IMR-90 (cell line): Measurements from ENCODE around the gene DCANP1. TPM values are rescaled to one million over a fixed set of nuclear protein-coding genes. Genes with fewer than 3 reads are reported as not detected.

Experiments used
- ATAC-seq: fragments of 200-7000 bp; cut with Tn5 transposase; 2 replicates; pipeline ENCODE4 v1.9.1; 2020; ENCODE audit warnings: low read depth, mild to moderate bottlenecking, moderate library complexity
- BruUV-seq: library from RNA; stranded (reverse); fragments of 400-500 nt; replicated peaks from 2 replicates; lab custom pipeline; 2021; lab: Mats Ljungman, UMichigan
- CTCF ChIA-PET: fragments of 300-600 bp; formaldehyde crosslinking; extraction: SDS; loops from one replicate; lab custom pipeline; 2021; ENCODE audit warnings: antibody characterized with exemption; lab: Yijun Ruan, JAX
- POLR2A ChIA-PET: fragments of 300-600 bp; sonication (Branson Sonifier 250); formaldehyde crosslinking; loops from one replicate; lab custom pipeline; 2022; ENCODE audit warnings: antibody characterized with exemption; ENCODE audit not compliant: unreplicated experiment; lab: Charles Lee
- DNase-seq: peaks from one replicate; pipeline ENCODE4 v3.0.0; 2013
- H2AFZ ChIP-seq: replicated peaks from 2 replicates; pipeline ENCODE3; 2013; ENCODE audit warnings: low read length, mild to moderate bottlenecking; ENCODE audit not compliant: poor library complexity
- H2AK5ac ChIP-seq: 2 replicates; pipeline ENCODE4 v1.6.1; 2013; ENCODE audit warnings: low read depth, low read length, inconsistent platforms
- H2AK9ac ChIP-seq: replicated peaks from 2 replicates; pipeline ENCODE3; 2013; ENCODE audit warnings: mild to moderate bottlenecking, low read depth, low read length, moderate library complexity; ENCODE audit not compliant: poor library complexity
- H2BK120ac ChIP-seq: 2 replicates; pipeline ENCODE4 v1.6.1; 2013; ENCODE audit warnings: low read depth, low read length, inconsistent platforms
- H2BK15ac ChIP-seq: 3 replicates; pipeline ENCODE4 v1.6.1; 2013; ENCODE audit warnings: low read depth, low read length, inconsistent platforms
- H2BK20ac ChIP-seq: 2 replicates; pipeline ENCODE4 v1.6.1; 2013; ENCODE audit warnings: low read depth, mild to moderate bottlenecking, inconsistent platforms, low read length, moderate library complexity
- H2BK5ac ChIP-seq: 2 replicates; pipeline ENCODE4 v1.6.1; 2013; ENCODE audit warnings: mild to moderate bottlenecking, low read depth, low read length, inconsistent platforms; ENCODE audit not compliant: poor library complexity, severe bottlenecking
- H3K14ac ChIP-seq: replicated peaks from 2 replicates; pipeline ENCODE4 v1.6.1; 2013; ENCODE audit warnings: low read depth, low read length, inconsistent platforms
- H3K18ac ChIP-seq: 2 replicates; pipeline ENCODE4 v1.6.1; 2013; ENCODE audit warnings: low read depth, low read length, control low read depth
- H3K23ac ChIP-seq: 2 replicates; pipeline ENCODE4 v1.6.1; 2013; ENCODE audit warnings: low read depth, low read length, inconsistent platforms
- H3K27ac ChIP-seq: 2 replicates; pipeline ENCODE4 v1.5.1; 2013; ENCODE audit warnings: mild to moderate bottlenecking, control low read depth, low read length; ENCODE audit not compliant: insufficient read depth
- H3K27me3 ChIP-seq: 2 replicates; pipeline ENCODE4 v1.6.1; 2013; ENCODE audit warnings: low read length; ENCODE audit not compliant: control insufficient read depth, insufficient read depth
- H3K36me3 ChIP-seq: 2 replicates; pipeline ENCODE4 v1.6.1; 2013; ENCODE audit warnings: low read length, mixed read lengths; ENCODE audit not compliant: control insufficient read depth, insufficient read depth
- H3K4ac ChIP-seq: 2 replicates; pipeline ENCODE4 v1.6.1; 2013; ENCODE audit warnings: low read depth, low read length, inconsistent platforms
- H3K4me1 ChIP-seq: 2 replicates; pipeline ENCODE4 v1.6.1; 2013; ENCODE audit warnings: low read length, mixed read lengths; ENCODE audit not compliant: control insufficient read depth, insufficient read depth
- H3K4me2 ChIP-seq: 2 replicates; pipeline ENCODE4 v1.6.1; 2013; ENCODE audit warnings: low read depth, mild to moderate bottlenecking, control low read depth, low read length, moderate library complexity
- H3K4me3 ChIP-seq: 2 replicates; pipeline ENCODE4 v1.5.1; 2013; ENCODE audit warnings: low read depth, mild to moderate bottlenecking, control low read depth, low read length, moderate library complexity; ENCODE audit not compliant: insufficient read depth
- H3K56ac ChIP-seq: 2 replicates; pipeline ENCODE4 v1.6.1; 2013; ENCODE audit warnings: low read length, inconsistent platforms; ENCODE audit not compliant: insufficient read depth; ENCODE audit errors: extremely low read depth
- H3K79me1 ChIP-seq, 2 experiments: 2 replicates each; pipeline ENCODE4 v1.6.1; 2013; ENCODE audit warnings: low read length in 2 of 2, inconsistent platforms in 1 of 2, low read depth in 1 of 2
- H3K9ac ChIP-seq: 2 replicates; pipeline ENCODE4 v1.6.1; 2013; ENCODE audit warnings: low read depth, low read length, control low read depth
- H3K9me1 ChIP-seq: 2 replicates; pipeline ENCODE4 v1.6.1; 2013; ENCODE audit warnings: low read length, inconsistent platforms; ENCODE audit not compliant: insufficient read depth
- H3K9me3 ChIP-seq: 2 replicates; pipeline ENCODE4 v1.6.1; 2013; ENCODE audit warnings: low read length; ENCODE audit not compliant: control insufficient read depth, insufficient read depth
- H4K20me1 ChIP-seq: 2 replicates; pipeline ENCODE4 v1.6.1; 2013; ENCODE audit warnings: low read length, inconsistent platforms; ENCODE audit not compliant: insufficient read depth
- H4K5ac ChIP-seq: 2 replicates; pipeline ENCODE4 v1.6.1; 2013; ENCODE audit warnings: mild to moderate bottlenecking, low read depth, low read length, control low read depth
- H4K8ac ChIP-seq, 2 experiments: 2 replicates each; pipeline ENCODE4 v1.6.1; 2013; ENCODE audit warnings: low read depth in 2 of 2, low read length in 2 of 2, control low read depth in 1 of 2, inconsistent platforms in 1 of 2
- H4K91ac ChIP-seq: 2 replicates; pipeline ENCODE4 v1.6.1; 2013; ENCODE audit warnings: low read depth, low read length, inconsistent platforms; ENCODE audit not compliant: insufficient read depth
- CEBPB ChIP-seq: IDR thresholded peaks from 2 replicates; pipeline ENCODE4 v1.6.1; 2012; ENCODE audit warnings: low read depth, low read length, improper control_type of control experiment
- CHD1 ChIP-seq: IDR thresholded peaks from 2 replicates; pipeline ENCODE4 v1.6.1; 2012; ENCODE audit warnings: low read depth, low read length, improper control_type of control experiment
- FOS ChIP-seq: fragments of 150-350 bp; IDR thresholded peaks from 2 replicates; pipeline ENCODE4 v1.6.1; 2016; ENCODE audit warnings: low read depth, low read length
- RAD21 ChIP-seq: IDR thresholded peaks from 2 replicates; pipeline ENCODE4 v1.6.1; 2012; ENCODE audit warnings: low read length, improper control_type of control experiment
- WGBS, 2 experiments: methylation state at CpG; one replicate each; pipeline versions ENCODE4 v1.1.5 to v1.1.7; 2013; ENCODE audit warnings: missing lambda C conversion rate in 2 of 2; ENCODE audit not compliant: insufficient read length in 1 of 2; ENCODE audit errors: extremely low coverage in 2 of 2; 5-methylcytosine and 5-hydroxymethylcytosine counted together
- dilution Hi-C: fragments of 300-500 bp; cut with HindIII; formaldehyde crosslinking; loops from one replicate; pipeline ENCODE4 v1.14.3; 2018; ENCODE audit warnings: low sequenced_read_pairs; ENCODE audit not compliant: unreplicated experiment
- in situ Hi-C: fragments of 300-500 bp; cut with MboI; formaldehyde crosslinking; loops from 3 replicates; pipeline ENCODE4 v1.14.3; 2019; ENCODE audit warnings: low sequenced_read_pairs, inconsistent platforms, mixed read lengths
- intact Hi-C: fragments of 100-400 bp; cut with micrococcal nuclease; formaldehyde crosslinking; loops from 2 replicates; pipeline ENCODE4 v1.10.0; 2022
- polyA plus RNA-seq, 3 experiments: library from polyadenylated mRNA; depleted of rRNA; stranded (reverse); fragments of >200 nt; gene quantifications; 2 replicates each; pipeline ENCODE4 v1.2.3, GENCODE V29; 2012; ENCODE audit warnings: low replicate concordance in 1 of 3
- total RNA-seq: library from RNA; depleted of rRNA; stranded (reverse); fragments of >200 nt; gene quantifications from 2 replicates; pipeline ENCODE4 v1.2.3, GENCODE V29; 2012
- TF ChIP-seq, protein P1 (sequence below): fragments of 150-350 bp; IDR thresholded peaks from 2 replicates; pipeline ENCODE4 v1.6.1; 2016; ENCODE audit warnings: low read depth, mild to moderate bottlenecking, low read length, moderate library complexity, borderline replicate concordance

The DCANP1 gene
- total and polyA plus RNA-seq, 2 of the 4 experiments (the other 2 are of a cell fraction) = not detected

DNA sequence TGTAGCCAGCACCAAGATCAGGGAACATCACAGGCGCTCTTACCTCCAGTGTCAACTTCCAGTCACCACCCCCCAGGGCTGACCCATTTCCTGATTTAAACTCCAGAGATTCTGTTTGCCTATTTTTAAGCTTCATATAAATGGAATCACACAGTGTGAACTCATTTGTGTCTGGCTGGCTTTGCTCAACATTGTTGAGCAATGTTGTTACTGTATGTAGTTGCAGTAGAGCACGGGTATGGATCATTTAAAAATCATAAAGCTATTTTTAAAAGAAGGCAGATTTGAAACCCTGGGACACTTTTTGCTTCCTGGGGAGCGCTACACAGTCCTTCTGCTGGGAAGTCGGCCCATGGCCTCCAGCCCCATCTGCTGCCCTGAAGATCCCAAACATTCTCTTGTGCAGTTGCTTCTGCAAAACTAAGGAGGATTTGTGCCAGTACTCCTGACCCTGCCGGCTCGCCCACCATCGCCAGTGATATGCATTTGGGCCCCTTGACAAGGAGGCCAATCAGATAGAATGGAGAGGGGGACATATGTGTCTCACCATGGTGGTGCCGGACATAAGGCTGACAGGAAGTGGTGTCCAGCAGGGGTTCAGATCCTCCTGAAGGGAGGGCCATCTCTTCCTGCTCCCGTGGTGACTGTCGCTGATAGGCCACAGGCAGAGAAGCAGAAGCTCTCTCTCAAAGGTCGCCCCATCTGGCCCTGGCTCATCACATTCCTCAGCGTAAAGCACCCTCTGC lies 13.3 kb downstream of the DCANP1 start:
- Histone ChIP-seq H3K14ac (peak overlapping the region; percentile 42), H4K5ac (peak overlapping the region; percentile 17), H3K56ac (no peak overlapping the region), H3K9me1 (peaks cover 17% of the 10 kb centered on the region), H4K20me1 (0 out of 2 replicates have a peak, but pooled peaks cover 3% of the 10 kb centered on the region), H2AK5ac (peak overlapping the region; percentile 89), H3K4ac (peak overlapping the region; percentile 62), H3K4me2 (peak overlapping the region; percentile 10; the same call in 1 of the 2 replicates), H2AFZ (peak overlapping the region; percentile 91), H3K36me3 (no peaks in the 10 kb centered on the region), H2BK120ac (peak overlapping the region; percentile 77), H3K79me1 (no peaks in the 10 kb centered on the region), H3K9me3 (peaks cover under 1% of the 10 kb centered on the region), H3K23ac (peak overlapping the region; percentile 37; the same call in 1 of the 2 replicates), H3K27ac (peak overlapping the region; percentile 34; the same call in 1 of the 2 replicates), H2BK5ac (peak overlapping the region; percentile 42), H4K91ac (peak overlapping the region; percentile 4; the same call in 1 of the 2 replicates), H4K8ac (peak overlapping the region; percentile 54 to 73; a peak in 2 of 4 replicates), H2BK20ac (peak overlapping the region; percentile 81; the same call in 1 of the 2 replicates), H3K27me3 (no peaks in the 10 kb centered on the region), H3K9ac (no peak overlapping the region), H3K4me3 (no peak overlapping the region), H2AK9ac (peak overlapping the region; percentile 81), H2BK15ac (peak overlapping the region; percentile 39; the same call in 1 of the 3 replicates), H3K18ac (peak overlapping the region; percentile 31), H3K4me1 (peaks cover 24% of the 10 kb centered on the region)
- intact Hi-C loops = loop anchor here (10.0 kb wide), 1 partner anchor 229 kb away; no protein-coding TSS in a partner anchor
- in situ Hi-C loops = no loop called here
- TF ChIP-seq CEBPB (peak; percentile 85), FOS (0 out of 2 replicates have a peak, but pooled peaks have one; percentile 0), RAD21 (no peak), CHD1 (no peak)
- TF ChIP-seq, protein P1, sequence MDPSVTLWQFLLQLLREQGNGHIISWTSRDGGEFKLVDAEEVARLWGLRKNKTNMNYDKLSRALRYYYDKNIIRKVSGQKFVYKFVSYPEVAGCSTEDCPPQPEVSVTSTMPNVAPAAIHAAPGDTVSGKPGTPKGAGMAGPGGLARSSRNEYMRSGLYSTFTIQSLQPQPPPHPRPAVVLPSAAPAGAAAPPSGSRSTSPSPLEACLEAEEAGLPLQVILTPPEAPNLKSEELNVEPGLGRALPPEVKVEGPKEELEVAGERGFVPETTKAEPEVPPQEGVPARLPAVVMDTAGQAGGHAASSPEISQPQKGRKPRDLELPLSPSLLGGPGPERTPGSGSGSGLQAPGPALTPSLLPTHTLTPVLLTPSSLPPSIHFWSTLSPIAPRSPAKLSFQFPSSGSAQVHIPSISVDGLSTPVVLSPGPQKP = no peak
- peak; percentile 56 for DNase-seq
- BruUV-seq = no TSS peak
- ATAC-seq = peak; percentile 22
- ChIA-PET POLR2A (interaction anchor here (0.7 kb wide), 1 partner anchor 34 kb away, joined by 3 read pairs; no protein-coding TSS in a partner anchor), CTCF (interaction anchor here (0.9 to 1.2 kb wide), 4 partner anchors 11 to 127 kb away, joined by 3 to 4 read pairs (median 3); no protein-coding TSS in a partner anchor)
- dilution Hi-C loops = no loop called here
- WGBS, 2 experiments = 57% methylated on average over 4 of the region's 12 CpGs; no CpG with 5 or more reads in 1 of the 2 experiments
